HepG2 (cell line): ENCODE data around the gene COQ7. TPM values are rescaled to one million over a fixed set of nuclear protein-coding genes. Genes with fewer than 3 reads are reported as not detected.

ENCODE experiments used
- ADNP ChIP-seq: sonication (generic); formaldehyde crosslinking; IDR thresholded peaks from 2 replicates; pipeline ENCODE4 v1.4.0; 2020; ENCODE audit warnings: missing genetic modification reagents
- ASH2L ChIP-seq: fragments of 300-600, 200-600 bp; sonication (generic); IDR thresholded peaks from 2 replicates; pipeline ENCODE4 v1.7.0; 2017; ENCODE audit warnings: low read depth, mild to moderate bottlenecking, moderate library complexity, mixed read lengths, low read length; ENCODE audit not compliant: insufficient read length
- ATM ChIP-seq: fragments of 450-650 bp; IDR thresholded peaks from 2 replicates; pipeline ENCODE4 v1.7.1; 2017; ENCODE audit warnings: mild to moderate bottlenecking, borderline replicate concordance
- CENPX ChIP-seq: sonication (generic); formaldehyde crosslinking; IDR thresholded peaks from 2 replicates; pipeline ENCODE4 v1.9.0; 2021; ENCODE audit warnings: mild to moderate bottlenecking, missing genetic modification reagents, moderate library complexity
- EHMT2 ChIP-seq: fragments of 200-600 bp; sonication (generic); IDR thresholded peaks from 2 replicates; pipeline ENCODE4 v1.7.0; 2017; ENCODE audit warnings: antibody characterized with exemption, low read depth, low read length, borderline replicate concordance
- ETV6 ChIP-seq: sonication (generic); formaldehyde crosslinking; conservative IDR thresholded peaks from 2 replicates; pipeline ENCODE4 v1.4.0; 2020; ENCODE audit warnings: missing genetic modification reagents
- GTF2F1 ChIP-seq: fragments of 150-350 bp; IDR thresholded peaks from 2 replicates; pipeline ENCODE4 v1.6.1; 2014; ENCODE audit warnings: low read length
- IKZF4 ChIP-seq: sonication (generic); formaldehyde crosslinking; IDR thresholded peaks from 2 replicates; pipeline ENCODE4 v1.5.1; 2020; ENCODE audit warnings: borderline replicate concordance, mild to moderate bottlenecking, low read depth, missing genetic modification reagents; ENCODE audit errors: not compliant biosample characterization
- ISL2 ChIP-seq: sonication (generic); formaldehyde crosslinking; IDR thresholded peaks from 2 replicates; pipeline ENCODE4 v1.5.0; 2020; ENCODE audit warnings: missing genetic modification reagents
- KDM5B ChIP-seq: sonication (generic); formaldehyde crosslinking; IDR thresholded peaks from 2 replicates; pipeline ENCODE4 v1.4.0; 2020; ENCODE audit warnings: missing genetic modification reagents, mild to moderate bottlenecking, borderline replicate concordance
- NCOA2 ChIP-seq: sonication (generic); formaldehyde crosslinking; IDR thresholded peaks from 2 replicates; pipeline ENCODE4 v1.8.0; 2022; ENCODE audit warnings: inconsistent platforms
- NFATC3 ChIP-seq: sonication (generic); formaldehyde crosslinking; IDR thresholded peaks from 2 replicates; pipeline ENCODE4 v1.5.1; 2020; ENCODE audit warnings: mild to moderate bottlenecking, missing genetic modification reagents
- NONO ChIP-seq, 2 experiments: fragments of 450-650 bp in 1 of 2; sonication (generic) in 1 of 2; formaldehyde crosslinking in 1 of 2; IDR thresholded peaks in 1 of 2; conservative IDR thresholded peaks in 1 of 2; 2 replicates each; pipeline versions ENCODE4 v1.6.1 to v1.8.0; 2017 to 2022; ENCODE audit warnings: mild to moderate bottlenecking in 1 of 2, missing genetic modification reagents in 1 of 2, moderate library complexity in 1 of 2
- PTBP1 ChIP-seq: fragments of 200-400 bp; formaldehyde crosslinking; IDR thresholded peaks from 2 replicates; pipeline ENCODE4 v1.6.1; 2018; ENCODE audit warnings: low read length, low read depth; ENCODE audit not compliant: poor library complexity, severe bottlenecking
- XBP1 ChIP-seq: sonication (generic); formaldehyde crosslinking; IDR thresholded peaks from 2 replicates; pipeline ENCODE4 v1.5.0; 2020; ENCODE audit warnings: missing genetic modification reagents
- ZNF10 ChIP-seq: sonication (generic); formaldehyde crosslinking; IDR thresholded peaks from 2 replicates; pipeline ENCODE4 v1.4.0; 2020; ENCODE audit warnings: mild to moderate bottlenecking, low read depth, missing genetic modification reagents, borderline replicate concordance
- ZSCAN20 ChIP-seq: sonication (generic); formaldehyde crosslinking; IDR thresholded peaks from 2 replicates; pipeline ENCODE4 v1.4.0; 2020; ENCODE audit warnings: missing genetic modification reagents, mild to moderate bottlenecking, borderline replicate concordance
- polyA plus RNA-seq, 8 experiments: library from polyadenylated mRNA; depleted of rRNA in 3 of 8; stranded (reverse) in 7 of 8; unstranded in 1 of 8; fragments of >200 nt; fragmentation: Illumina TruSeq in 4 of 8; extraction: Trizol in 4 of 8; gene quantifications; 2 replicates each; pipeline versions ENCODE4 v1.2.1 to v1.2.3, GENCODE V29; 2011 to 2016; ENCODE audit warnings: low read depth in 4 of 8, missing spikeins in 1 of 8, mixed read lengths in 1 of 8; ENCODE audit not compliant: insufficient read depth in 1 of 8
- total RNA-seq, 5 experiments: library from RNA; depleted of rRNA; stranded (reverse); fragments of >200 nt; fragmentation: Illumina TruSeq; extraction: Trizol; gene quantifications; 2 replicates each; pipeline ENCODE4 v1.2.3, GENCODE V29; 2016; ENCODE audit warnings: low read depth in 1 of 5
- TF ChIP-seq, protein P1 (sequence below): sonication (generic); IDR thresholded peaks from 2 replicates; pipeline ENCODE4 v1.6.1; 2016; ENCODE audit warnings: low read depth, borderline replicate concordance
- TF ChIP-seq, protein P2 (sequence below): sonication (generic); formaldehyde crosslinking; IDR thresholded peaks from 2 replicates; pipeline ENCODE4 v1.8.1; 2023; ENCODE audit warnings: mild to moderate bottlenecking, missing genetic modification reagents
- TF ChIP-seq, protein P3 (sequence below): sonication (generic); formaldehyde crosslinking; IDR thresholded peaks from 2 replicates; pipeline ENCODE4 v1.4.0; 2020; ENCODE audit warnings: missing genetic modification reagents
- TF ChIP-seq, protein P4 (sequence below): sonication (generic); formaldehyde crosslinking; IDR thresholded peaks from 2 replicates; pipeline ENCODE4 v1.5.0; 2020; ENCODE audit warnings: missing genetic modification reagents

The COQ7 gene
- total and polyA plus RNA-seq, 2 of the 13 experiments (the other 11 are each of a cell fraction or from before 2014, with no cell fraction given), result 20.1 to 45.7 TPM

DNA sequence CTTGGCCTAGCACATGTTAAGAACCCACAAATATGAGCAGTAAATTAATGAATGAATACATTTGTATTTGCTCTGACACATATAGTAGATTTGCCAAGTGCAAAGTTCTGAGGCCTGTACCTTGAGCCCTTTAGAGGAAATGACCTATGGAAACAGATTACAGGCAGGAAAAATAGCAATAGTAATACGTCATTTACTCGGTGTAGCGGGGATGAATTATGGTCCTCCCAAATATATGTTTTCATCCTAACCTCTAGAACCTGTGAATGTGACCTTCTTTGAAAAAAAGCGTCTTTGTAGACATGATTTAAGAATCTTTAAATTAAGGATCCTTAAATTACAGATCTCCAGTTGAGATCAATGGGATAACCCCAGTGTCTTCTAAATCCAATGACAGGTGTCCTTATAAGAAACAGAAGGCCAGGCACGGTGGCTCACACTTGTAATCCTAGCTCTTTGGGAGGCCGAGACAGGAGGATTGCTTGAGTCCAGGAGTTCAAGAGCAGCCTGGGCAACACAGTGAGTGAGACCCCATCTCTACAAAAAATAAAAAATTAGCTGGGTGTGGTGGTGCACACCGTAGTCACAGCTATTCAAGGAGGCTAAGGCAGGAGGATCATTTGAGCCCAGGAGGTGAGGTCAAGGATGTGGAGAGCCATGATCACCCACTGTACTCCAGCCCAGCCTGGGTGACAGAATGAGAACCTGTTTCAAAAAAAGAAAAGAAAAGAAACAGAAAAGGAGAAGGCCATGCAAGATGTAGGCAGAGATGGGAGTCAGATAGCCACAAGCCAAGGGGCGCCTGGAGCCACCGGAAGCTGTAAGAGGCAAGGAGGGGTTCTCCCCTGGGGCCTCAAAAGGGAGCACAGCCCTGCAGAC lies 41.2 kb downstream of the COQ7 start (continued):
- TF ChIP-seq ETV6 (peak; percentile 17; the same call in 1 of the 2 replicates), ADNP (CRISPR knock-in tag) (peak; percentile 73; the same call in 1 of the 2 replicates), ASH2L (peak; percentile 24), NFATC3 (CRISPR knock-in tag) (no peak), NCOA2 (CRISPR knock-in tag) (peak; percentile 70), IKZF4 (CRISPR knock-in tag) (no peak), EHMT2 (no peak; the same call in 1 of the 2 replicates), ATM (no peak), CENPX (no peak), KDM5B (peak; percentile 47; the same call in 1 of the 2 replicates), ISL2 (CRISPR knock-in tag) (0 out of 2 replicates have a peak, but pooled peaks have one; percentile 9), ZSCAN20 (peak; percentile 82; the same call in 1 of the 2 replicates), XBP1 (no peak), GTF2F1 (no peak), ZNF10 (CRISPR knock-in tag) (no peak), NONO (IDR thresholded peaks at IDR 0.05) (no peak), NONO (CRISPR knock-in tag; conservative IDR thresholded peaks at IDR 0.05) (peak; percentile 7; the same call in 1 of the 2 replicates), PTBP1 (no peak)
- TF ChIP-seq, protein P1, sequence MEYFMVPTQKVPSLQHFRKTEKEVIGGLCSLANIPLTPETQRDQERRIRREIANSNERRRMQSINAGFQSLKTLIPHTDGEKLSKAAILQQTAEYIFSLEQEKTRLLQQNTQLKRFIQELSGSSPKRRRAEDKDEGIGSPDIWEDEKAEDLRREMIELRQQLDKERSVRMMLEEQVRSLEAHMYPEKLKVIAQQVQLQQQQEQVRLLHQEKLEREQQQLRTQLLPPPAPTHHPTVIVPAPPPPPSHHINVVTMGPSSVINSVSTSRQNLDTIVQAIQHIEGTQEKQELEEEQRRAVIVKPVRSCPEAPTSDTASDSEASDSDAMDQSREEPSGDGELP, result no peak
- TF ChIP-seq, protein P2, sequence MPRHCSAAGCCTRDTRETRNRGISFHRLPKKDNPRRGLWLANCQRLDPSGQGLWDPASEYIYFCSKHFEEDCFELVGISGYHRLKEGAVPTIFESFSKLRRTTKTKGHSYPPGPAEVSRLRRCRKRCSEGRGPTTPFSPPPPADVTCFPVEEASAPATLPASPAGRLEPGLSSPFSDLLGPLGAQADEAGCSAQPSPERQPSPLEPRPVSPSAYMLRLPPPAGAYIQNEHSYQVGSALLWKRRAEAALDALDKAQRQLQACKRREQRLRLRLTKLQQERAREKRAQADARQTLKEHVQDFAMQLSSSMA (CRISPR knock-in tag), result no peak
- TF ChIP-seq, protein P3, sequence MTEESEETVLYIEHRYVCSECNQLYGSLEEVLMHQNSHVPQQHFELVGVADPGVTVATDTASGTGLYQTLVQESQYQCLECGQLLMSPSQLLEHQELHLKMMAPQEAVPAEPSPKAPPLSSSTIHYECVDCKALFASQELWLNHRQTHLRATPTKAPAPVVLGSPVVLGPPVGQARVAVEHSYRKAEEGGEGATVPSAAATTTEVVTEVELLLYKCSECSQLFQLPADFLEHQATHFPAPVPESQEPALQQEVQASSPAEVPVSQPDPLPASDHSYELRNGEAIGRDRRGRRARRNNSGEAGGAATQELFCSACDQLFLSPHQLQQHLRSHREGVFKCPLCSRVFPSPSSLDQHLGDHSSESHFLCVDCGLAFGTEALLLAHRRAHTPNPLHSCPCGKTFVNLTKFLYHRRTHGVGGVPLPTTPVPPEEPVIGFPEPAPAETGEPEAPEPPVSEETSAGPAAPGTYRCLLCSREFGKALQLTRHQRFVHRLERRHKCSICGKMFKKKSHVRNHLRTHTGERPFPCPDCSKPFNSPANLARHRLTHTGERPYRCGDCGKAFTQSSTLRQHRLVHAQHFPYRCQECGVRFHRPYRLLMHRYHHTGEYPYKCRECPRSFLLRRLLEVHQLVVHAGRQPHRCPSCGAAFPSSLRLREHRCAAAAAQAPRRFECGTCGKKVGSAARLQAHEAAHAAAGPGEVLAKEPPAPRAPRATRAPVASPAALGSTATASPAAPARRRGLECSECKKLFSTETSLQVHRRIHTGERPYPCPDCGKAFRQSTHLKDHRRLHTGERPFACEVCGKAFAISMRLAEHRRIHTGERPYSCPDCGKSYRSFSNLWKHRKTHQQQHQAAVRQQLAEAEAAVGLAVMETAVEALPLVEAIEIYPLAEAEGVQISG (CRISPR knock-in tag), result peak; percentile 52; the same call in 1 of the 2 replicates
- TF ChIP-seq, protein P4, sequence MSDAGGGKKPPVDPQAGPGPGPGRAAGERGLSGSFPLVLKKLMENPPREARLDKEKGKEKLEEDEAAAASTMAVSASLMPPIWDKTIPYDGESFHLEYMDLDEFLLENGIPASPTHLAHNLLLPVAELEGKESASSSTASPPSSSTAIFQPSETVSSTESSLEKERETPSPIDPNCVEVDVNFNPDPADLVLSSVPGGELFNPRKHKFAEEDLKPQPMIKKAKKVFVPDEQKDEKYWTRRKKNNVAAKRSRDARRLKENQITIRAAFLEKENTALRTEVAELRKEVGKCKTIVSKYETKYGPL (CRISPR knock-in tag), result no peak; the same call in 1 of the 2 replicates
